ENCODE measurements around the gene ZNF485. TPM values are rescaled to one million over a fixed set of nuclear protein-coding genes. Genes with fewer than 3 reads are reported as not detected.

Gene ZNF485
- total RNA-seq (ENCODE audit: unreplicated experiment): 3.4 TPM
- long read RNA-seq: 0 reads

DNA sequence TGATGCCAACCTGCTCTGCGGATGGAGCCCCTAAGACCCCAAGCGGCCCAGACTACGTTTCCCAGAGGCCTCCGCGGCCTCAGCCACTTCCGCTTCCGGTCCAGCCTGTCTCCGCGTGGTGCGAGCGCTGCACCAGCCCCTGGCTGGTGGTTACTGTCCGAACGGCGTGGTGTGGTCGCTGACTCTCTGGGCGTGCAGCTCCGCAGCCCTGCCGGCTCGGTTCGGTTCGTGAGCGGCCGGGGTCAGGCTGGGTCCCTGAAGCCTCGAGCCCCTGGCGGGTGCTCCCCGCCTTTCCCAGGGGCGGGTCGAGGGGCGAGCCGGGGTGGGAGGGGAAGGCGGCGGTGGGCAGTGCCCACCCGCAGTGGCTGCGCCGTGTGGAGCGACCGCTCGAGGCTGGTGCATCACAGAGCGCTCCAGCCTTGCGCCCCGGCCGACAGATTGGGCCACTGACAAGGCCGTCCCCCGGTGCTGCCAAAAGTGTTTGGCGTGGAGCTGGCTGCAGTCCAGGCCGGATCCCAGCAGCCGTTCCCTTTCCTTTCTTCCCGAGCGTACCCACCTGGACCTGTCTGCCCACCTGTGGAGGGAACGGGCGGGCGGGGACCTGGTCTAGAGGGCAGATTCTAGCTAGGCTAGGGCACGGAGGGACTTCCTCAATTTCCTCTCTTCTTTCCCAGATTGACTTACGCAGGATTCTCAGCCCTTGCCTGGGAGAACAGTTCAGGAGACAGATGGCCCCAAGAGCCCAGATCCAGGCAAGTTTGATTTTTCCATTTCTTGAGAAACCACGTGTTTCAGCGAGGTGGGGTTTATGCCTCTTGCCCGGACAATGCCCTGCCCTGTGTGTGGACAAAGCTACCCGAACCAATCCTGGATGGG lies at the start of gene ZNF485:
TSS of gene ZNF485 (plus strand) at position 116 of the 876 bp plus-strand sequence. CDS start at position 729, 613 bp downstream.
- Mint-ChIP-seq H3K36me3 (ENCODE audit: unreplicated experiment) (peaks cover 4% of the 10 kb centered on the region), H3K27me3 (ENCODE audit: unreplicated experiment) (peaks cover 6% of the 10 kb centered on the region), H3K4me3 (ENCODE audit: unreplicated experiment) (peak within 1 kb of the TSS; percentile 89), H3K4me1 (ENCODE audit: low read depth, unreplicated experiment) (peaks cover 7% of the 10 kb centered on the region), H3K27ac (ENCODE audit: unreplicated experiment) (peak within 1 kb of the TSS; percentile 73), H3K9me3 (ENCODE audit: unreplicated experiment) (peaks cover 13% of the 10 kb centered on the region)
- no peak for TF ChIP-seq CTCF (IDR thresholded peaks at IDR 0.05; ENCODE audit: partially characterized antibody, unreplicated experiment)
- peak; percentile 87 for DNase-seq

DNA sequence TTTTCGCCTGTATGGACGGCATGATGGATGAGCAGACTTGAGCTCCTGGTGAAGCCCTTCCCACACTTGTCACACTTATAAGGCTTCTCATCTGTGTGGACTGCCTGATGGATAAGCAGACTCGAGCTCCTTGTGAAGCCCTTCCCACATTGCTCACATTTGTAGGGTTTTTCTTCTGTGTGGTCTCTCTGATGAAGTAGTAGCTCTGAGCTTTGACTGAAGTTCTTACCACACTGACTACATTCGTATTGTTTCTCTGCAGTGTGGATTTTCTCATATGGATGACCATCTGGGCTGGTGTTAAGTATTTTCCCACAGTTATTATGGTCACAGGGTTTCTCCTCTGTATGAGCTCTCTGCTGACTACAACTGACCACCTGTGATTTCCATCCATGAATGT lies 49.0 kb upstream of the ZNF485 start:
- Mint-ChIP-seq H3K27ac (ENCODE audit: unreplicated experiment) (no peak overlapping the region), H3K27me3 (ENCODE audit: unreplicated experiment) (no peaks in the 10 kb centered on the region), H3K4me1 (ENCODE audit: low read depth, unreplicated experiment) (no peaks in the 10 kb centered on the region), H3K4me3 (ENCODE audit: unreplicated experiment) (no peak overlapping the region), H3K36me3 (ENCODE audit: unreplicated experiment) (peaks cover 15% of the 10 kb centered on the region), H3K9me3 (ENCODE audit: unreplicated experiment) (no peaks in the 10 kb centered on the region)
- TF ChIP-seq CTCF (IDR thresholded peaks at IDR 0.05; ENCODE audit: partially characterized antibody, unreplicated experiment): no peak
- no peak for DNase-seq

GRCh38 chr10:43569681-43570080 lies 36.6 kb upstream of the ZNF485 start:
- no peaks in the 10 kb centered on the region for H3K9me3 Mint-ChIP-seq (ENCODE audit: unreplicated experiment)
- peaks cover 2% of the 10 kb centered on the region for H3K4me1 Mint-ChIP-seq (ENCODE audit: low read depth, unreplicated experiment)
- H3K27ac Mint-ChIP-seq (ENCODE audit: unreplicated experiment): no peak overlapping the region
- no peaks in the 10 kb centered on the region for H3K36me3 Mint-ChIP-seq (ENCODE audit: unreplicated experiment)
- no peak overlapping the region for H3K4me3 Mint-ChIP-seq (ENCODE audit: unreplicated experiment)
- no peak for TF ChIP-seq CTCF (IDR thresholded peaks at IDR 0.05; ENCODE audit: partially characterized antibody, unreplicated experiment)
- no peaks in the 10 kb centered on the region for H3K27me3 Mint-ChIP-seq (ENCODE audit: unreplicated experiment)
- DNase-seq: no peak

DNA sequence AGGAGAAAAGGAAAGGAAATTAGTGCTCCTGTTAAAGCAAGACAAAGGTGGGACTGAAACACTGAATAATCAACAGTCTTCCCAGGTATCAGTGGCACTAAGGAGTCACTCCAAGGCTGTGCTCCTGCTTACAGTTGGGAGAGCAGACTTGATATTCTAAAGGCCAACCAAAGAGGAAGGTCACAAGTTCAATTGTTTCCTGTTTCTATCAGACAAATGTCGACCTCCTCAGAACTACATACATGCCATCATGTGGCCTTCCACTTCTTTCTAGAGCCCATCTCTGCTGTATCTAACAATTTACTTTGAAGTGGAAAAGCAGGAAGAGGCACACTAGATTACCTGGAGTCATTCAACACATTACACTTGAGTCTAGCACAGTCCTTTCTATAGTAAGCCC lies 35.3 kb upstream of the ZNF485 start:
- no peak for DNase-seq
- Mint-ChIP-seq H3K27ac (ENCODE audit: unreplicated experiment) (no peak overlapping the region), H3K4me3 (ENCODE audit: unreplicated experiment) (no peak overlapping the region), H3K9me3 (ENCODE audit: unreplicated experiment) (no peaks in the 10 kb centered on the region), H3K27me3 (ENCODE audit: unreplicated experiment) (no peaks in the 10 kb centered on the region), H3K4me1 (ENCODE audit: low read depth, unreplicated experiment) (peaks cover 2% of the 10 kb centered on the region), H3K36me3 (ENCODE audit: unreplicated experiment) (no peaks in the 10 kb centered on the region)
- TF ChIP-seq CTCF (IDR thresholded peaks at IDR 0.05; ENCODE audit: partially characterized antibody, unreplicated experiment): no peak

All from glutamatergic neuron (in vitro differentiated cells).